ENCODE data around the gene TMEM187. TPM values are rescaled to one million over a fixed set of nuclear protein-coding genes. Genes with fewer than 3 reads are reported as not detected.

TMEM187 gene
- total and polyA plus RNA-seq, 4 donors: 2.5 to 8.6 (median 5.0) TPM

DNA sequence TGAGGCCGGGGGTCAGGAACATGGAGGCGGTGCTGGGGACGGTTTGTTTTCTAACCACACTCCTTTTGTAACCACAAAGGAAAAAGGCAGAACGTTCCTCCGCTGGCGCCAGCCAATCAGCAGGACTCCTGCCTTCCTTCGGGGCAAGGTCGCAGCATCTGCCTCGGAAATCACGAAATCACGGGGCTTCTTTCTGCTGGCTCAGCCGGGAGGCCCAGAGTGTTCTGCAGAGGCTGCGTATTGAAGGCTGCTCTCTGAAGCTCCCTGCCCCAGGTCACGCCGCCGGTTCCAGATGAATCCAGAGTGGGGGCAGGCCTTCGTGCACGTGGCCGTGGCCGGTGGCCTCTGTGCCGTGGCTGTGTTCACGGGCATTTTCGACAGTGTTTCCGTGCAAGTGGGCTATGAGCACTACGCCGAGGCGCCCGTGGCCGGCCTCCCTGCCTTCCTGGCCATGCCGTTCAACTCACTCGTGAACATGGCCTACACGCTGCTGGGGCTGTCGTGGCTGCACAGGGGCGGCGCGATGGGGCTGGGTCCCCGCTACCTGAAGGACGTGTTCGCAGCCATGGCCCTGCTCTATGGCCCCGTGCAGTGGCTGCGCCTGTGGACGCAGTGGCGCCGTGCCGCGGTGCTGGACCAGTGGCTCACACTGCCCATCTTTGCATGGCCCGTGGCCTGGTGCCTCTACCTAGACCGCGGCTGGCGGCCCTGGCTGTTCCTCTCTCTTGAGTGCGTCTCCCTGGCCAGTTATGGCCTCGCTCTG, 9.4 kb downstream of the TMEM187 start:
- no peaks in the 10 kb centered on the region for H3K9me3 ChIP-seq (ENCODE audit: control insufficient read depth, low read length)
- no peak overlapping the region for H3K27ac ChIP-seq (ENCODE audit: low read depth in 1 of 2, low read length in 2 of 2)
- no peaks in the 10 kb centered on the region for H3K4me1 ChIP-seq (ENCODE audit: control insufficient read depth in 1 of 2, insufficient read depth in 2 of 2, low read length in 2 of 2)
- no peak overlapping the region for H3K4me3 ChIP-seq (ENCODE audit: low read length in 2 of 2)
- DNase-seq: peak; percentile 76 to 82
- 92 to 94% methylated on average over 52 of the region's 52 CpGs for WGBS, 2 donors
- peak; percentile 5 for ATAC-seq (ENCODE audit: low FRiP score)
- H3K27me3 ChIP-seq (ENCODE audit: control insufficient read depth in 1 of 2, insufficient read depth in 2 of 2, low read length in 1 of 2): no peaks in the 10 kb centered on the region
- intact Hi-C loops (cut with DNase I): no loop called here
- H3K36me3 ChIP-seq (ENCODE audit: control insufficient read depth in 1 of 2, insufficient read depth in 2 of 2, low read length in 1 of 2): no peaks in the 10 kb centered on the region

DNA sequence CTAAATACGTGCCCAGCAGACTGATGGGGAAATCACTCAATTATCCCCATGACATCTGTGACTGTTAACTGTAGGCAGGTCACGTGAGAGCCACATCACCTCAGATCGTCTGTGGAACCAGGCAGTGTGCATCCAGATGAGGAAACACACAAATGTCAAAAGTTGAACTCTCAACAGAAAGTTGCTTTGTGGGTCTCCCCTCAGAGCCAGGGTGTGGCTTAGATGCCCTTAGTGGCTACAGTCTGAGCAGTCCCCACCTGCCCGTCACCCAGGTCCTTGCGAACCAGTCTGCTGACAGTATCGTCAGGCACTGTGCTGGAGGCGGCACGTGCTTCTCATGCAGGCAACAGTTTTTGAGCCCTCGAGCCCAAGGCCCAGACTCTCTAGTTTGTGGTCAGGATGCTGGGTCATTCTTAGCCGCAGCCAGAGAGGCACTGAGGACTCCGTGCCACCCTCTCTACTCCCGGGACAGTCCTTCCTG, 10.8 kb downstream of the TMEM187 start:
- Histone ChIP-seq H3K4me3 (ENCODE audit: low read length in 2 of 2) (no peak overlapping the region), H3K36me3 (ENCODE audit: control insufficient read depth in 1 of 2, insufficient read depth in 2 of 2, low read length in 1 of 2) (no peaks in the 10 kb centered on the region), H3K27me3 (ENCODE audit: control insufficient read depth in 1 of 2, insufficient read depth in 2 of 2, low read length in 1 of 2) (no peaks in the 10 kb centered on the region), H3K9me3 (ENCODE audit: control insufficient read depth, low read length) (no peaks in the 10 kb centered on the region), H3K27ac (ENCODE audit: low read depth in 1 of 2, low read length in 2 of 2) (no peak overlapping the region), H3K4me1 (ENCODE audit: control insufficient read depth in 1 of 2, insufficient read depth in 2 of 2, low read length in 2 of 2) (no peaks in the 10 kb centered on the region)
- ATAC-seq (ENCODE audit: low FRiP score): no peak
- no peak for DNase-seq
- WGBS, 2 donors: 88 to 92% methylated on average over 12 of the region's 12 CpGs
- intact Hi-C loops (cut with DNase I): no loop called here

DNA sequence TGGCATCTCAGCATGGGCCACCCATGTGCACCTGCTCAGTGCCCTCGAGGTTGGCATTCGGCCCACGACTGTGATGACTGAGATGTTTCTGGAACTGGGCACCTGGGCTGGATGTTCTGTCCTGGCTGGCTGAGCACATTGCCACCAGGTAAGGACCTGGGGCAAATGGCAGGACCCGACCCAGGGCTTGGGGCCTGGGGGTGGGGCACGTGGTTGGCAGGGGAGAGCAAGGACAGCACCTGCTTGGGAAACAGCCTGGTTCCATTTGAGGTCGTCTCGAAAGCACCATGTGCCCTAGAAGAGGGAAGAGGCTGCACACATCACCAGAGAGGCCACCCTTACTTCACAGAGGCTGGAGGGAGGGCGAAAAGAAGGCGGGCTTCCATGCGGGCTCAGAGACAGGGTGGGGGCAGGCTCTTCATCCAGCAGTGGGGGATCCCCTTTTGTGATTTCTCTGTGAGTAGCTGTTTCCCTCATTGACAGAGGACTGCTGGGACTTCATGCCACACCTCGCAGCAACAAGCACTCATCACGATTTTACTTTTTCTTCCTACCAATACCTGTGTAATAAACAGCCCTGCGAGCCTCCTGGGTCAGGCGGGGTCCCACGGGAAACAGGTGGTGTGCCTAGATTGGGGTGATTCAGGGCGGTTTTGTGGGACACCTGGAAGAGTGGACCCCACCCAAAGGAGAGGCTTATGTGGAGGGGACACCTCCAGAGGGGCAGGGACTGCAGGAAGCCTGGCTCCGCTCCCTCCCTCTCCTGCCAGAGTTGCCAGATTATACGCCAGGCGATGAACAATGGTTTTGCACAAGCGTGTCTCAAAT, 12.0 kb downstream of the TMEM187 start:
- Histone ChIP-seq H3K4me1 (ENCODE audit: control insufficient read depth in 1 of 2, insufficient read depth in 2 of 2, low read length in 2 of 2) (no peaks in the 10 kb centered on the region), H3K27ac (ENCODE audit: low read depth in 1 of 2, low read length in 2 of 2) (no peak overlapping the region), H3K36me3 (ENCODE audit: control insufficient read depth in 1 of 2, insufficient read depth in 2 of 2, low read length in 1 of 2) (no peaks in the 10 kb centered on the region), H3K4me3 (ENCODE audit: low read length in 2 of 2) (no peak overlapping the region), H3K27me3 (ENCODE audit: control insufficient read depth in 1 of 2, insufficient read depth in 2 of 2, low read length in 1 of 2) (no peaks in the 10 kb centered on the region), H3K9me3 (ENCODE audit: control insufficient read depth, low read length) (no peaks in the 10 kb centered on the region)
- no peak for DNase-seq
- intact Hi-C loops (cut with DNase I): no loop called here
- no peak for ATAC-seq (ENCODE audit: low FRiP score)
- 85 to 89% methylated on average over 20 of the region's 20 CpGs for WGBS, 2 donors

DNA sequence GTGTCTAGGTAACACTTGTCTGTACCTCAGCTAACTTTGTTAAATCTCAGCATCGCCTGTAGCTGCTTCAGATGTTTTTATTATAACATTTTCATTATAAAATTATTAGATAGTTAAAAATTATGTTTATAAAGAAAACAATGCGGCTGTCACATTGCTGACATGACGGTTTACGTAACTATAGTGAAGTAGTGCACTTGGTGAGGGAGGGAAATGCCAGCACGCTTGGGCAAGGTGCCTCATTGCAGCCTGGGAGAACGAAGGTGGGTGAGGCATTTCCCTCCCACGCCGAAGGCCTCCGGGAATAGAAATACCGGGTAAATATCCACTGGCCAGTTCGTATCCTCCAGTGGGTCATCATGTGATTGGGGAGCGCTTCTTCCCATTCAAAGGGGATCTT, 15.9 kb downstream of the TMEM187 start:
- Histone ChIP-seq H3K4me1 (ENCODE audit: control insufficient read depth in 1 of 2, insufficient read depth in 2 of 2, low read length in 2 of 2) (no peaks in the 10 kb centered on the region), H3K36me3 (ENCODE audit: control insufficient read depth in 1 of 2, insufficient read depth in 2 of 2, low read length in 1 of 2) (no peaks in the 10 kb centered on the region), H3K9me3 (ENCODE audit: control insufficient read depth, low read length) (no peaks in the 10 kb centered on the region), H3K27ac (ENCODE audit: low read depth in 1 of 2, low read length in 2 of 2) (no peak overlapping the region), H3K4me3 (ENCODE audit: low read length in 2 of 2) (no peak overlapping the region), H3K27me3 (ENCODE audit: control insufficient read depth in 1 of 2, insufficient read depth in 2 of 2, low read length in 1 of 2) (no peaks in the 10 kb centered on the region)
- WGBS, 2 donors: 62 to 63% methylated on average over 12 of the region's 12 CpGs
- no peak for DNase-seq
- intact Hi-C loops (cut with DNase I): no loop called here
- ATAC-seq (ENCODE audit: low FRiP score): no peak

DNA sequence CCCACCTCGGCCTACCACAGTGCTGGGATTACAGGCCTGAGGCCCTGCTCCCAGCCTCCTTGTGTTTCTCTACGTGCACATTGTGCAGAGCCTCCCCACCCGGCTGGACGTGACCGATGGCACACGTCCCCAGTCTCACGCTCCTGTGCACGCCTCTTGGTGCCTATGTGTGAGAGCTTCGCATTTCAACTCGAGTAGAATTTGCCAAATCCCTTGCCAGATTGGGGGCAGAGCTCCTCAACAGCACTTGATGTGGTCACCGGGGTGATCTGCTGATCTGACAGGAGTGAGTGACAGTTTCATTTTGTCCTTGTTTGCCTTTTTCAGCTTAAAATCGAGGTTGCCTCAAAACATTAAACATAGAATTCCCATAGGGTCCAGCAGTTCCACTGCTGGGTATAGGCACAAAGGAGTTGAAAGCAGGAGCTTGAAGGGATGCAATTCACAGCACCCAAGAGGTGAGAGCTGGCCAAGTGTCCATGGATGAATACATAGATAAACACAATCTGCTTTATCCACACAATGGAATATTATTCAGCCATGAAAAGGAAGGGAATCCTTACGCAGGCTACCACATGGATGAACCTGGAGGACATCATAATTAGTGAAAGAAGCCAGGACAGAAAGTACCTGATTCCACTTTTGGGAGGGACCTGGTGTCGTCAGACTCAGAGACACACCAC, 17.6 kb downstream of the TMEM187 start:
- 91 to 93% methylated on average over 14 of the region's 14 CpGs for WGBS, 2 donors
- H3K4me1 ChIP-seq (ENCODE audit: control insufficient read depth in 1 of 2, insufficient read depth in 2 of 2, low read length in 2 of 2): no peaks in the 10 kb centered on the region
- H3K36me3 ChIP-seq (ENCODE audit: control insufficient read depth in 1 of 2, insufficient read depth in 2 of 2, low read length in 1 of 2): no peaks in the 10 kb centered on the region
- intact Hi-C loops (cut with DNase I): no loop called here
- H3K27me3 ChIP-seq (ENCODE audit: control insufficient read depth in 1 of 2, insufficient read depth in 2 of 2, low read length in 1 of 2): no peaks in the 10 kb centered on the region
- H3K27ac ChIP-seq (ENCODE audit: low read depth in 1 of 2, low read length in 2 of 2): no peak overlapping the region
- DNase-seq (no peak), ATAC-seq (ENCODE audit: low FRiP score) (no peak)
- no peaks in the 10 kb centered on the region for H3K9me3 ChIP-seq (ENCODE audit: control insufficient read depth, low read length)
- H3K4me3 ChIP-seq (ENCODE audit: low read length in 2 of 2): no peak overlapping the region

DNA sequence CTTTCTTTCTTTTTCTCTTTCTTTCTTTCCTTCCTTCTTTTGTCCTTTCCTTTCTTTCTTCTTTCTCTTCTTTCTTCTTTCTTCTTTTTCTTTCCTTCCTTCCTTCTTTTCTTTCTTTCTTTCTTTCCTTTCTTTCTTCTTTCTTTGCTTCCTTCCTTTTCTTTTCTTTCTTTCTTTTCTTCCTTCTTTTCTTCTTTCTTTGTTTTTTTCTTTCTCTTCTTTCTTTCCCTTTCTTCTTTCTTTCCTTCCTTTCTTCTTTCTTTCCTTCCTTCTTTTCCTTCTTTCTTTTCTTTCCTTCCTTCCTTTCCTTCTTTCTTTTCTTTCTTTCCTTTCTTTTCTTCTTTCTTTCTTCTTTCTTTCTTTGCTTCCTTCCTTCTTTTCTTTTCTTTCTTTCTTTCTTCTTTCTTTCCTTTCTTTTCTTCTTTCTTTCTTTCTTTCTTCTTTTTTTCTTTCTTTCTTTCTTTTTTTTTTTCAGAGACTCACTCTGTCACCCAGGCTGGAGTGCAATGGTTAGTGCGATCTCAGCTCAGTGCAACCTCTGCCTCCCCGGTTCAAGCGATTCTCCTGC, 18.5 kb downstream of the TMEM187 start:
- ATAC-seq (ENCODE audit: low FRiP score) (no peak), DNase-seq (no peak)
- H3K36me3 ChIP-seq (ENCODE audit: control insufficient read depth in 1 of 2, insufficient read depth in 2 of 2, low read length in 1 of 2): no peaks in the 10 kb centered on the region
- intact Hi-C loops (cut with DNase I): no loop called here
- no peaks in the 10 kb centered on the region for H3K4me1 ChIP-seq (ENCODE audit: control insufficient read depth in 1 of 2, insufficient read depth in 2 of 2, low read length in 2 of 2)
- no peaks in the 10 kb centered on the region for H3K9me3 ChIP-seq (ENCODE audit: control insufficient read depth, low read length)
- 97% methylated on average over 3 of the region's 3 CpGs for WGBS, 2 donors
- no peak overlapping the region for H3K27ac ChIP-seq (ENCODE audit: low read depth in 1 of 2, low read length in 2 of 2)
- H3K4me3 ChIP-seq (ENCODE audit: low read length in 2 of 2): no peak overlapping the region
- no peaks in the 10 kb centered on the region for H3K27me3 ChIP-seq (ENCODE audit: control insufficient read depth in 1 of 2, insufficient read depth in 2 of 2, low read length in 1 of 2)

DNA sequence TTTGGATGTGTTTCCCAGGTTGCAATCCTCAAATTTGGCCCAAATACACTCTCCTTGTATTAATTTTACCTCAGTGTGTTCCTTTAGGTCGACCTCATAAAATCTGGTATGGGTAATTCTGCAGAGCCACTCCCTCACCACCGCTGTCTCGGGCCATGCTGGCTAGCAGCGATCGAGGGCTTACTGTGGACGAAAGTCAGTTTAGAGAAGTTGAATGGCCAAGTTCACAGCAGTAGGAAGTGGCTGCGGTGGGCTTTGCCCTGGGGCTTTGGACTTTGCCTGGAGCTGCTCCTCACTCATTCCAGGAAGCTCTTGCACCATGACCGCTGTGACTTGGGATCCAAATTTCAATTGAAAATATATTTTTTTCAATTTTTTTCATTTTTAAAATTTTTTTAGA, 19.6 kb downstream of the TMEM187 start:
- no peak overlapping the region for H3K4me3 ChIP-seq (ENCODE audit: low read length in 2 of 2)
- no peak overlapping the region for H3K27ac ChIP-seq (ENCODE audit: low read depth in 1 of 2, low read length in 2 of 2)
- no peaks in the 10 kb centered on the region for H3K27me3 ChIP-seq (ENCODE audit: control insufficient read depth in 1 of 2, insufficient read depth in 2 of 2, low read length in 1 of 2)
- no peaks in the 10 kb centered on the region for H3K9me3 ChIP-seq (ENCODE audit: control insufficient read depth, low read length)
- intact Hi-C loops (cut with DNase I): no loop called here
- WGBS, 2 donors: 91 to 93% methylated on average over 8 of the region's 8 CpGs
- no peak for DNase-seq
- H3K4me1 ChIP-seq (ENCODE audit: control insufficient read depth in 1 of 2, insufficient read depth in 2 of 2, low read length in 2 of 2): no peaks in the 10 kb centered on the region
- no peaks in the 10 kb centered on the region for H3K36me3 ChIP-seq (ENCODE audit: control insufficient read depth in 1 of 2, insufficient read depth in 2 of 2, low read length in 1 of 2)
- ATAC-seq (ENCODE audit: low FRiP score): no peak

DNA sequence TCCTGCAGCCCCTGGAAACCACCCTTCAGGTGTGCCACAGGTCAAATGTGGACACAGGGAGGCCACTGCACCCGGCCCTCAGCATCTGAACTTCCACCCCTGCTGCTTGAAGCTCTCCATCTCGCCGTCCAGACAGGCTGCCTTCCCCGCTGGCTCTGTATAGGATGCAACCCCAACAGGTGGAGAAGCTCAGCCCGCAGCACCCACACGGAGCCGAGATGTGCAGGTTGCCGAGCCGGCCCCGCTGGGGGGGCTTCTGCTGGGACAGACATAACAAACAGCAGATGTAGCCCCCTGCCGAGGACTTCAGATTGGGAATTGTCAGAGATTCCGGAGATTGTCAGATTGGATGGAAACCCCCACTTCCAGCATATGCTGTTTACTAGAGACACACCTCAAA, 20.5 kb downstream of the TMEM187 start:
- no peaks in the 10 kb centered on the region for H3K36me3 ChIP-seq (ENCODE audit: control insufficient read depth in 1 of 2, insufficient read depth in 2 of 2, low read length in 1 of 2)
- WGBS, 2 donors: 83 to 87% methylated on average over 12 of the region's 12 CpGs
- intact Hi-C loops (cut with DNase I): no loop called here
- ATAC-seq (ENCODE audit: low FRiP score) (no peak), DNase-seq (no peak)
- no peaks in the 10 kb centered on the region for H3K9me3 ChIP-seq (ENCODE audit: control insufficient read depth, low read length)
- no peak overlapping the region for H3K4me3 ChIP-seq (ENCODE audit: low read length in 2 of 2)
- H3K4me1 ChIP-seq (ENCODE audit: control insufficient read depth in 1 of 2, insufficient read depth in 2 of 2, low read length in 2 of 2): no peaks in the 10 kb centered on the region
- H3K27me3 ChIP-seq (ENCODE audit: control insufficient read depth in 1 of 2, insufficient read depth in 2 of 2, low read length in 1 of 2): no peaks in the 10 kb centered on the region
- no peak overlapping the region for H3K27ac ChIP-seq (ENCODE audit: low read depth in 1 of 2, low read length in 2 of 2)
